GM21717 (cell line): ENCODE data around the gene FN1.
A peak's percentile ranks its signal among the peaks of the same experiment; 100 is the strongest.

Source experiments
- ATAC-seq: cut with Tn5 transposase; IDR thresholded peaks from one replicate; pipeline ENCODE4 v1.9.1; 2021; ENCODE audit warnings: mild to moderate bottlenecking, moderate library complexity; ENCODE audit not compliant: unreplicated experiment

Gene FN1

GRCh38 chr2:215435870-215436704, at the start of gene FN1:
FN1 (minus strand) TSS chr2:215436068; CDS start chr2:215435802, 266 bp downstream.
- peak; percentile 93 for ATAC-seq

- no peak for ATAC-seq
Observed at GRCh38 chr2:215485032-215485431, 49.2 kb upstream of the FN1 start.

GRCh38 chr2:215484570-215484969, 48.7 kb upstream of the FN1 start:
- ATAC-seq, result no peak

- no peak for ATAC-seq
Observed at GRCh38 chr2:215483431-215483830, 47.6 kb upstream of the FN1 start.

- ATAC-seq, result no peak
Observed at GRCh38 chr2:215479536-215480240, 43.8 kb upstream of the FN1 start.

GRCh38 chr2:215479121-215479520, 43.3 kb upstream of the FN1 start:
- ATAC-seq, result no peak

- ATAC-seq, result no peak
Observed at GRCh38 chr2:215476424-215476823, 40.6 kb upstream of the FN1 start.

- no peak for ATAC-seq
Observed at GRCh38 chr2:215466097-215466909, 30.4 kb upstream of the FN1 start.

- no peak for ATAC-seq
Observed at GRCh38 chr2:215465256-215465655, 29.4 kb upstream of the FN1 start.

- no peak for ATAC-seq
Observed at GRCh38 chr2:215461836-215462532, 26.1 kb upstream of the FN1 start.

- no peak for ATAC-seq
Observed at GRCh38 chr2:215460682-215461382, 25.0 kb upstream of the FN1 start.

GRCh38 chr2:215455958-215456357, 20.1 kb upstream of the FN1 start:
- ATAC-seq, result no peak

GRCh38 chr2:215454519-215455246, 18.8 kb upstream of the FN1 start:
- peak; percentile 67 for ATAC-seq

GRCh38 chr2:215452725-215453124, 16.9 kb upstream of the FN1 start:
- no peak for ATAC-seq

GRCh38 chr2:215451012-215451756, 15.3 kb upstream of the FN1 start:
- ATAC-seq, result no peak

- ATAC-seq, result no peak
Observed at GRCh38 chr2:215450188-215451011, 14.5 kb upstream of the FN1 start.

GRCh38 chr2:215447673-215448081, 11.8 kb upstream of the FN1 start:
- ATAC-seq, result no peak

GRCh38 chr2:215447056-215447455, 11.2 kb upstream of the FN1 start:
- no peak for ATAC-seq
